Adipocyte (in vitro differentiated cells): ENCODE data around the gene PCNX4.

ENCODE experiments used
- DNase-seq: peaks from one replicate; pipeline ENCODE4 v3.0.0-alpha.2; 2015; ENCODE audit warnings: low read depth
- H3K27me3 ChIP-seq: replicated peaks from 2 replicates; pipeline ENCODE4 v1.7.0; 2013; ENCODE audit warnings: mild to moderate bottlenecking, low read length, moderate library complexity; ENCODE audit not compliant: control insufficient read depth, insufficient read depth
- H3K36me3 ChIP-seq: 2 replicates; pipeline ENCODE4 v1.7.0; 2013; ENCODE audit warnings: low read length, mild to moderate bottlenecking, moderate library complexity; ENCODE audit not compliant: control insufficient read depth, insufficient read depth, severe bottlenecking
- H3K4me1 ChIP-seq: 2 replicates; pipeline ENCODE4 v1.7.0; 2013; ENCODE audit warnings: mild to moderate bottlenecking, low read length, moderate library complexity; ENCODE audit not compliant: control insufficient read depth, insufficient read depth
- H3K4me3 ChIP-seq: 2 replicates; pipeline ENCODE4 v1.7.0; 2013; ENCODE audit warnings: mild to moderate bottlenecking, low read length, moderate library complexity
- H3K9ac ChIP-seq: 2 replicates; pipeline ENCODE4 v1.7.0; 2013; ENCODE audit warnings: mild to moderate bottlenecking, low read length, moderate library complexity
- H3K9me3 ChIP-seq: 2 replicates; pipeline ENCODE4 v1.7.0; 2013; ENCODE audit warnings: mild to moderate bottlenecking, low read length, moderate library complexity; ENCODE audit not compliant: control insufficient read depth

The PCNX4 gene

DNA sequence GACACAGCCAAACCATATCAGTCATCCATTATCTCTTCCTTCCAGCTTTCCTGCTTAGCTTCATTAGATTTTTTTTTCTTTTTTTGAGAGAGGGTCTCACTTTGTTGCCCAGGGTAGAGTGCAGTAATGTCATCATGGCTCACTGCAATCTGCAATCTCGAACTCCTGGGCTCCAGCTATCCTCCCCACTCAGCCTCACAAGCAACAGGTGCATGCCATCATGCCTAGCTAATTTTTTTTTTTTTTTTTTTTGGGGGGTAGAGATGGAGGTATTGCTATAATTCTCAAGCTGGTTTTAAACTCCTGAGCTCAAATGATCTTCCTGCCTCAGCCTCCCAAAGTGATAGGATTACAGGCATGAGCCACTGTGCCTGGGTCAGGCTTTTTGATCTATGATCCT, 119.0 kb downstream of the PCNX4 start:
- Histone ChIP-seq H3K9me3 (no peaks in the 10 kb centered on the region), H3K27me3 (peaks cover 4% of the 10 kb centered on the region), H3K9ac (no peak overlapping the region), H3K4me3 (no peak overlapping the region), H3K4me1 (no peaks in the 10 kb centered on the region), H3K36me3 (no peaks in the 10 kb centered on the region)
- DNase-seq, result no peak

DNA sequence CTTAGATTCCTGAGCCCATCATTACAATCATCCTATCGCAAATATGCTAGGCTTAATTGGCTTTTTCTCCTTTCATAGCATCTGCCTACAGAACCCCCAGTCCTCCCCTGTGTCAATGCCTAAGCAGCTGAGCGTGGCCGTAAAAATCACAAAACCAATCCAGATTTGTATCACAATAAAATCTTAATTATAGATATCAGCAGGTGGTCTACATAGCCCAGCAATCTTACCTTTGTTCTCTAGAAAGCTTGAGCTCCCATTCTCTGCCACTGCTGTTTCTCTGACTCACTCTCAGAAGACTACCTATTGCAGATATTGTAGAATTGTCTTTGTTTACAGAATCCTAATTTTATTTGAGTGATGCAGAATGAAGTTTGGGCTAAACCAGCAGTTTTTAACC, 119.4 kb downstream of the PCNX4 start:
- no peaks in the 10 kb centered on the region for H3K4me1 ChIP-seq
- no peaks in the 10 kb centered on the region for H3K9me3 ChIP-seq
- H3K27me3 ChIP-seq, result peaks cover 4% of the 10 kb centered on the region
- no peak for DNase-seq
- H3K36me3 ChIP-seq, result no peaks in the 10 kb centered on the region
- H3K9ac ChIP-seq, result no peak overlapping the region
- no peak overlapping the region for H3K4me3 ChIP-seq

DNA sequence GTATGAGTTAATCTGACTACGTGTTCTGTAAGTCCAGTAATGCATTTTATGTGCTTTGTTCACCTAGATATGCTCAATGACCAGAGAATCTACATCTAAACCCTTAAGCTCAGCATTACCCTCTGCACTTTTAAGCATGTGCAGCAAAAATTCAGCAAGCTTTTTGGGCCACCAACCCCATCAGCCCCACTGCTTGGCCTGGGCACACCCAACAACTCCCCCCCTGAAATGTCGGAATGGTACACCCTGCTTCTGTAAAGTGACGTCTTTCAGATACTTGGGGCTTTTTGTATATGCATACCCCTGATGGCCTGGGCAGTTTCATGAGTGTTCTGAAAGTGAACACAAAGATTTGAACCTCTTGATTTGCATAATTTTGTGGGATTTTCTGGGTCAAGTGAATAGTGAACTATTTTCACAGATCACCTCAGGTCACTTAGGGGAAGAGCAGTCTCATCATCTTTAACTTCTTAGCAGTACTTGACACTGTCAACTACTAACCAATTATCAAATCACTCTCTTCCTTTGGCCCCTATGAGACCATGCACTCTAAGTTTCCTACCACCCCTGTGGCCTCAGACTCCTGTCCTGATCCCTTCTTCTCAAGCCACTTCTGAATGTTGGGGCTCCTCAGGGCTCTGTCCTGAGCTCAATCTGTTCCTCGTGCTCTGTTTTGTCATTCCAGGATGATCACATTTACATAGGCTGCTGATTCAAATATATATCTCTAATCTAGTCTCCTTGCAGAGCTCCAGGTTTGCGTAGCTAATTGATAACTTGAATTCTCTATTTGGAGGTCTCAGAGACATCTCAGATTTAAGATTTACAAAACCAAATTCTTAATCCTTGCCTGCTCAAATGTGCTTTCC, 121.0 kb downstream of the PCNX4 start:
- Histone ChIP-seq H3K9ac (no peak overlapping the region), H3K4me3 (no peak overlapping the region), H3K36me3 (no peaks in the 10 kb centered on the region), H3K27me3 (peaks cover 4% of the 10 kb centered on the region), H3K9me3 (no peaks in the 10 kb centered on the region), H3K4me1 (no peaks in the 10 kb centered on the region)
- DNase-seq, result no peak

DNA sequence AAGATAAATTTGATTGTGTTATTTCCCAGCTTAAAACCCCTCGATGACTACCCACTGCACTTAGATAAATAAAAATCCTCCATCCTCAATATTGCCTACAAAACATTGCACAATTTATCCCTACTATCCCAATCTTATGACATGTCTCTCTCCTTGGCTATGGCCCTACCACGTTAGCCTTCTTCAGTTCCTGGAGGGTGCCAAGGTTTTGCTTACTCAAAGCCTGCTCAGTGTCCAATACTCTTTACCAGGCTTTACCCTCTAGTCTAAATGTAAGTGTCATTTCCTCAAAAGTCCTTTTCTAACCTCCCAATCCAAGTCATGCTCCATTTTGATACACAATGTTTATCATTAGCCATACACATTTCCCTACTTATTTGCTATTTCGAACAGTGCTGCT, 122.3 kb downstream of the PCNX4 start:
- no peak overlapping the region for H3K4me3 ChIP-seq
- H3K27me3 ChIP-seq, result no peaks in the 10 kb centered on the region
- H3K4me1 ChIP-seq, result no peaks in the 10 kb centered on the region
- no peak overlapping the region for H3K9ac ChIP-seq
- DNase-seq, result no peak
- no peaks in the 10 kb centered on the region for H3K36me3 ChIP-seq
- H3K9me3 ChIP-seq, result no peaks in the 10 kb centered on the region

DNA sequence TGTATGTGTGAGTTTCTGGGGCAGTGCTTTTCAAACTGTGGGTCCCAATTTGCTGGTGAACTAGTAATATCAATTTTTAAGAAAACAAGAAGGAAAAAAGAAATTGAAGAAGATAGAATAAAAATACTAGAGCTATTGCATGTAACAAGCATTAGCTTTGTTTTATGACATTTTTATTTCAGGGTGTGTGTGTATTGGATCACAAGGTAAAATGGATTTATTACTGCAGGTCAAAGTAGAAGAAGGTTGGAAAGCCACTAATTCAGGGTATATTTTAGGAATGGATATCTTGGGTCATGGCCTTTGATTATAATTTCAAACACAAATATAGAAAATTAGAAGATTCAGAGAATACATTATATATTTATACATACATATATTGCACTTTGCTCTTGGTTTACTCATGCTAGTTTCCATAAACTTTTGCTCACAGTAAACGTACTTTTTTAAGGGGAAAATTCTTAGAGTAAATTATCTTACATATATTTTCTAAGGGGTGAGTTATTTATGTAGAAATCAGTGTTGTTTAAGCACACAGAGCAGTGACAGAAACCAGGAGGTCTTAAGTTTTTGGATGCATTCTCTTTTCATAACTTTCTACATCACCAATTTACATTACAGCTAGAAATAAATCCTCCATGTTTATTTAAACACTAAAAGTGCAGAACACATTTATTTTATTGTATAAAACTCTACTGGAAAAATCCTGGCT, 122.8 kb downstream of the PCNX4 start:
- Histone ChIP-seq H3K9me3 (no peaks in the 10 kb centered on the region), H3K27me3 (no peaks in the 10 kb centered on the region), H3K4me3 (no peak overlapping the region), H3K4me1 (no peaks in the 10 kb centered on the region), H3K36me3 (no peaks in the 10 kb centered on the region), H3K9ac (no peak overlapping the region)
- no peak for DNase-seq

DNA sequence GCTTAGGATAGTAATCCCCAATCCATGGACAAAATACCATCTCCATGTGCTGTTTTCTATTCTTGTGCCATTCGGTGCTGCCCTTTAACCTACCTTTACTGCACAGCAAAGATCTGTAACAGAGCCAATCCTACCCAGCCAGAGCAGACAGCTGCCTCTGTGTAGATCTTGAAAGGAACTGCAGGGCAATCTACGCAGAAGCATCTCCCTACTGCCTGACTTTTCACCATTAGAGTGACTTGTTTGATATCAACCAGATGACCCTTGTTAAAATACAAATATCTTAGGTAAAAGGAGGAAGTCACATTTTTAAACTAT, 123.4 kb downstream of the PCNX4 start:
- Histone ChIP-seq H3K4me3 (no peak overlapping the region), H3K4me1 (no peaks in the 10 kb centered on the region), H3K36me3 (no peaks in the 10 kb centered on the region), H3K9me3 (no peaks in the 10 kb centered on the region), H3K27me3 (no peaks in the 10 kb centered on the region), H3K9ac (no peak overlapping the region)
- no peak for DNase-seq

DNA sequence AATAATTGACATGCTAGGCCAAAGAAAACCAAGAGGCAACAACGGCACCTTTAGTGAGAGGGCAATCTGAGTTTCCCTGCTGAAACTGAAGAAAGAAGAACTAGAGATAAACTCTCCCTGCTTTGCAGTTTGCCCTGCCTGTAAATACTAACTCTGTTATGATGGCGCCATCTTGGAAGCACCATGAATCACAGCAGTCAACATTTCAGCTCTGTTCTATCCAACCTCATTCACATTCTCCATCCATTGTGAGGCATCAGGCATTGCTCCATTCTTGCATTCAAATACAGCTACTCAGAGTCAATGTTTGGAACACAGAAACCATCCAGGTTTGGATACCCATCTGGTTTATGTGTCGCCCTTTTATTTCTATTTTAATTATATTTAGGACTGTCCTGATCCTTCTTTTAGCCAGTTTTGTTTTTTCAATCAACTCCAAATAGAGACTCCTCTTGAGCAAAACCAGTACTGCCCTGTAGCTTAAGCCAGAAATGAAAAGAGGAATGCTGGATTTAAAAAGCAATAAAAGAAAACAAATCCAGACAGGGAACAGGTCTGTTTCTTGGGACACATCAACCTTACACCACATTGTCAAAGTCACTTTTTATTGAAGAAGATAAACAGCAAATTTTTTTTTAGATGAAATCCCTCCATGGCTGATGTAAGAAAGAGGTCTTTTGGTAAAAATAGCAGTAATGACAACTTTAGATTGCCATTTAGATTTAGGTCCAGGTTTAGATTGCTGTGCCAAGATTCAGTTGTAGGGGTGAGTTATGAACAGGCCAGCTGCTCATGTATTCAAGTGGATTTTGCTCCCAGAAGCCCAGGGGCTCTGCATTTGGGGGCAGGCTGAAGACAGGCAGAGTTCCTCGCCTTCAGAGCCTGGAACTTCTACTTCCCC, 124.0 kb downstream of the PCNX4 start:
- Histone ChIP-seq H3K4me1 (no peaks in the 10 kb centered on the region), H3K27me3 (no peaks in the 10 kb centered on the region), H3K9me3 (no peaks in the 10 kb centered on the region), H3K4me3 (no peak overlapping the region), H3K9ac (no peak overlapping the region), H3K36me3 (no peaks in the 10 kb centered on the region)
- DNase-seq, result no peak

DNA sequence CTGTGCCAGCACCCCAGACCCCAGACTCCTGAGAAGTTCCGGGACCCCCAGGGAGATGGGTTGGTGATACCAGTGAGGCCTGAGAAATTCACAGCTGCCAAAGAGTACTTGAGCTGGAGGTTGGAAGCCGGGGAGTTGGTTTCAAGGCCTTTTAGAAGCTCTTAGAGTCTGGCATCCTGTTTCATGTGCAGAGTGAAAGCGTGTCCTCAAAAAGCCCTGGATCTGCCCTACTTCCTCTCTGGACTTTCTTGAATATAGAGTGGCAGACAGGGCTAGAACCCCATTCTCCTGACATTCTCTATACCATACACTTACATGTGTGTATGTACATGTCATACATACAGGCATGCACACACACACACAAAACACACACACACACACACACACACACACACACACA, 126.0 kb downstream of the PCNX4 start:
- no peaks in the 10 kb centered on the region for H3K9me3 ChIP-seq
- no peaks in the 10 kb centered on the region for H3K27me3 ChIP-seq
- no peaks in the 10 kb centered on the region for H3K36me3 ChIP-seq

More for the DNA sequence above, 126.0 kb downstream of the PCNX4 start:
- H3K4me3 ChIP-seq, result no peak overlapping the region
- no peak overlapping the region for H3K9ac ChIP-seq
- H3K4me1 ChIP-seq, result no peaks in the 10 kb centered on the region
- no peak for DNase-seq
